PC-3 (cell line): Measurements from ENCODE around the gene BMAL2. TPM values are rescaled to one million over a fixed set of nuclear protein-coding genes. Genes with fewer than 3 reads are reported as not detected.

Source experiments
- ATAC-seq: fragments of 200-7000 bp; cut with Tn5 transposase; 2 replicates; pipeline ENCODE4 v1.9.1; 2020; ENCODE audit warnings: mild to moderate bottlenecking, moderate library complexity
- BruUV-seq: library from RNA; stranded (reverse); fragments of 400-500 nt; replicated peaks from 2 replicates; lab custom pipeline; 2021; lab: Mats Ljungman, UMichigan
- CTCF ChIA-PET: fragments of 300-600 bp; sonication (Branson Sonifier 250); formaldehyde crosslinking; loops from one replicate; lab custom pipeline; 2022; ENCODE audit warnings: antibody characterized with exemption; lab: Charles Lee
- POLR2A ChIA-PET: fragments of 300-600 bp; sonication (Branson Sonifier 250); formaldehyde crosslinking; loops from one replicate; lab custom pipeline; 2022; ENCODE audit warnings: antibody characterized with exemption; ENCODE audit not compliant: unreplicated experiment; lab: Charles Lee
- DNase-seq: peaks from one replicate; pipeline ENCODE4 v3.0.0-alpha.2; 2015
- H2AFZ ChIP-seq: fragments of 300-600 bp; sonication (generic); 2 replicates; pipeline ENCODE4 v1.6.0; 2016; ENCODE audit warnings: antibody characterized with exemption, low read length
- H3F3A ChIP-seq: fragments of 300-600 bp; sonication (generic); one replicate; pipeline ENCODE4 v1.6.0; 2017; ENCODE audit warnings: antibody characterized with exemption, low read length, control low read depth, mild to moderate bottlenecking; ENCODE audit not compliant: unreplicated experiment
- H3K27ac ChIP-seq: fragments of 300-600 bp; sonication (generic); 2 replicates; pipeline ENCODE4 v1.5.1; 2016; ENCODE audit warnings: mild to moderate bottlenecking, low read length
- H3K27me3 ChIP-seq: fragments of 300-600 bp; sonication (generic); 2 replicates; pipeline ENCODE4 v1.6.1; 2016; ENCODE audit warnings: low read length, mixed read lengths
- H3K36me3 ChIP-seq: fragments of 300-600 bp; sonication (generic); 2 replicates; pipeline ENCODE4 v1.6.1; 2016; ENCODE audit warnings: low read depth, mixed run types, low read length, mixed read lengths
- H3K4me1 ChIP-seq: fragments of 300-600 bp; sonication (generic); 2 replicates; pipeline ENCODE4 v1.5.1; 2016; ENCODE audit warnings: low read length; ENCODE audit not compliant: insufficient read depth
- H3K4me2 ChIP-seq: fragments of 300-600 bp; sonication (generic); 2 replicates; pipeline ENCODE4 v1.6.0; 2016; ENCODE audit warnings: low read length
- H3K4me3 ChIP-seq: fragments of 300-600 bp; sonication (generic); 2 replicates; pipeline ENCODE4 v1.5.1; 2016; ENCODE audit warnings: mild to moderate bottlenecking, low read length, mixed read lengths
- H3K79me2 ChIP-seq: fragments of 300-600 bp; sonication (generic); 2 replicates; pipeline ENCODE4 v1.6.1; 2017; ENCODE audit warnings: low read length, mixed read lengths
- H3K9ac ChIP-seq: fragments of 300-600 bp; sonication (generic); 2 replicates; pipeline ENCODE4 v1.6.0; 2016; ENCODE audit warnings: mild to moderate bottlenecking, low read length
- H3K9me2 ChIP-seq: fragments of 300-600 bp; sonication (generic); replicated peaks from 2 replicates; pipeline ENCODE4 v1.6.1; 2016; ENCODE audit warnings: mixed run types, low read length, mixed read lengths
- H3K9me3 ChIP-seq: fragments of 300-600 bp; sonication (generic); 2 replicates; pipeline ENCODE4 v1.6.1; 2016; ENCODE audit warnings: low read length, mixed read lengths
- H4K20me1 ChIP-seq: fragments of 300-600 bp; sonication (generic); 2 replicates; pipeline ENCODE4 v1.6.1; 2016; ENCODE audit warnings: low read length, mixed read lengths
- CTCF ChIP-seq: fragments of 300-600 bp; sonication (generic); conservative IDR thresholded peaks from 2 replicates; pipeline ENCODE4 v1.5.1; 2017; ENCODE audit warnings: antibody characterized with exemption, low read depth, mild to moderate bottlenecking, low read length
- EZH2 ChIP-seq: fragments of 300-600 bp; sonication (generic); IDR thresholded peaks from one replicate; pipeline ENCODE4 v1.6.1; 2017; ENCODE audit warnings: antibody characterized with exemption, mild to moderate bottlenecking, low read length; ENCODE audit not compliant: unreplicated experiment
- EZH2phosphoT487 ChIP-seq: fragments of 300-600 bp; sonication (generic); IDR thresholded peaks from 2 replicates; pipeline ENCODE4 v1.6.1; 2018; ENCODE audit warnings: mild to moderate bottlenecking, antibody characterized with exemption, low read length, borderline replicate concordance
- intact Hi-C: fragments of 100-400 bp; cut with micrococcal nuclease; formaldehyde crosslinking; loops from 2 replicates; pipeline ENCODE4 v1.9.0; 2023
- total RNA-seq: library from RNA; depleted of rRNA; stranded (reverse); fragments of >200 nt; gene quantifications from 2 replicates; pipeline ENCODE4 v1.2.3, GENCODE V29; 2014

Gene BMAL2
- total RNA-seq, 1 experiment from 2014 or later: 137 TPM

GRCh38 chr12:27305673-27306456, 26.8 kb upstream of the BMAL2 start:
- peaks cover 10% of the 10 kb centered on the region for H3K4me1 ChIP-seq
- no peak for TF ChIP-seq EZH2
- TF ChIP-seq CTCF: peak; percentile 79
- BruUV-seq: no TSS peak
- no peaks in the 10 kb centered on the region for H3K9me3 ChIP-seq
- 0 out of 2 replicates have a peak, but pooled peaks cover 4% of the 10 kb centered on the region for H4K20me1 ChIP-seq
- DNase-seq (peak; percentile 84), ATAC-seq (peak; percentile 43)
- ChIA-PET POLR2A (interaction anchor here (0.6 to 0.8 kb wide), 7 partner anchors 45 to 689 kb away, joined by 3 to 12 read pairs (median 5); partner anchors contain the start of gene MED21), CTCF (interaction anchor here (0.5 to 1.8 kb wide), 23 partner anchors 9 to 421 kb away, joined by 3 to 31 read pairs (median 5); partner anchors contain the start of genes MED21 and TM7SF3)
- H3K27ac ChIP-seq: no peak overlapping the region
- no peak overlapping the region for H3K4me3 ChIP-seq
- H3K9ac ChIP-seq: no peak overlapping the region
- H3K36me3 ChIP-seq: peaks cover 10% of the 10 kb centered on the region; the same call in 1 of the 2 replicates
- H3K27me3 ChIP-seq: no peaks in the 10 kb centered on the region
- no peaks in the 10 kb centered on the region for H3K9me2 ChIP-seq
- H2AFZ ChIP-seq: no peak overlapping the region
- H3K4me2 ChIP-seq: no peak overlapping the region
- H3K79me2 ChIP-seq: no peaks in the 10 kb centered on the region
- intact Hi-C loops: loop anchor here (1.0 to 10.0 kb wide), 9 partner anchors 45 to 451 kb away; no protein-coding TSS in a partner anchor
- H3F3A ChIP-seq: no peaks in the 10 kb centered on the region

- no peak for DNase-seq
- no TSS peak for BruUV-seq
- H3K79me2 ChIP-seq: no peaks in the 10 kb centered on the region
- no peak overlapping the region for H3K4me3 ChIP-seq
- intact Hi-C loops: loop anchor here (5.0 to 10.0 kb wide), 3 partner anchors 272 to 455 kb away; no protein-coding TSS in a partner anchor
- TF ChIP-seq CTCF: no peak
- no peak for TF ChIP-seq EZH2phosphoT487
- no peak for TF ChIP-seq EZH2
- peaks cover 10% of the 10 kb centered on the region; the same call in 1 of the 2 replicates for H3K36me3 ChIP-seq
- ChIA-PET POLR2A (interaction anchor here (0.6 kb wide), 2 partner anchors 34 to 66 kb away, joined by 3 to 6 read pairs; no protein-coding TSS in a partner anchor), CTCF (no interaction called here)
- no peak overlapping the region for H3K9ac ChIP-seq
- H3K9me3 ChIP-seq: no peaks in the 10 kb centered on the region
- H3K27me3 ChIP-seq: no peaks in the 10 kb centered on the region
- no peak overlapping the region for H3K27ac ChIP-seq
- H3K4me1 ChIP-seq: no peaks in the 10 kb centered on the region
- no peak overlapping the region for H2AFZ ChIP-seq
- H3F3A ChIP-seq: no peaks in the 10 kb centered on the region
- no peak for ATAC-seq
- H3K4me2 ChIP-seq: no peak overlapping the region
- no peaks in the 10 kb centered on the region for H4K20me1 ChIP-seq
- no peaks in the 10 kb centered on the region for H3K9me2 ChIP-seq
Observed at GRCh38 chr12:27309293-27309994, 23.2 kb upstream of the BMAL2 start.
